Measurements from ENCODE around the gene MGMT.

The MGMT gene

DNA sequence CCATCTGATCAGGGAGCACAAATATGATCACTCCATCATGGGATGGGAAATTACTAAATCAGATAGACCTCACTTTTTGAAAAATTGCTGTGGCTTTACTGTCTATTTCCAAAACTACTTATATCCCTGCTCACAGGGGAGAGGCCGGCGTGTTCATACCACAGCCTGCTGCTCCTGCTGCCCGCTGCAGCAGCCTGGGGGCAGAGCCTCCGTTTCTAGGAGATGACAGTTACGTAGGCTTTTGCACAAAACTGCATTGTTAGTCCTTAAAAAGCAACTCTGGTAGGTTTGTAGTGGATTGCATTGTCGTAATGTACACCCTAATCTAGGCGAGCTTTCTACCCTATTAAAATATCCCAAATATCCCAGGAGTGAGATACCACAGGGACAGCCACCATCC lies 293.4 kb downstream of the MGMT start:
- DNase-seq (ENCODE audit: low read depth) = no peak

DNA sequence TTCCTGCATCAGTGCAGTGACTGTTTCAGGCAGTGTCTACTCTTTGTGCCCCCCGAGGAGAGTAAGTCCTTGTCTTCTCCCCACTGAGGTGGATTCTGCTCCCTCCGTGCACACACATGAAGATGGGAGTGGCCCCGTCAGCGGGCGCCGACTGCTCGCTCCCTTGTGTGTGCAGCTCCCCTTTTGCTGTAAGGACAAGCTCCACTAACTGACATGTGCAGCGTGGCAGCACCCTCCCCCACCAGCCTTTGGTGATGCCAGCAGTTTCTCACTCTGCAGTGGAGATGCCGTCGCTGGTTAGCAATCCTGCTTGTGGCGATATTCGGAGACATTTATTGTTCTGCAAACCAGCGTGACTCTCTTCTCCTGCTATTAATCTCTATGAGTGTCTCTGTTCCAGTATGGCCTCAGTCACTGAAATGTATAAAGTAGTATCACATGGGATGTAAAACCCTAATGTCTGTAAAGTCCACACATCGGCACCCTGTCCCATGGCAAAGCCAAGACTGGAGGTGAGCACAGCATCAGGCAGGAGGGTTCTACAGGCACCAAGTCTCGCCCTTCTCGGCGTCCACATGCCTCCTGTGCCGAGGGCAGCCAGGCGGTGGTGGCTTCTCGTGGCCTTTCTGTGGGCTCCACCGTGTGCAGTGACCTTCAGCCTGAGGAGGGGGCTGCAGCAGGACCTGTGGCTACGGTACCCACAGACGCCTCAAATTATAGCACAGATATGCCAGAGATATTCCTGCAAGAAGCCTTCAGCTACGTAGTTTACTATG lies 294.3 kb downstream of the MGMT start:
- no peak for DNase-seq (ENCODE audit: low read depth)

GRCh38 chr10:129761981-129762956 lies 295.2 kb downstream of the MGMT start:
- DNase-seq (ENCODE audit: low read depth) = no peak

- DNase-seq (ENCODE audit: low read depth) = no peak
Measured at GRCh38 chr10:129764011-129764900, 297.2 kb downstream of the MGMT start.

- DNase-seq (ENCODE audit: low read depth) = no peak
Measured at GRCh38 chr10:129764901-129765663, 298.0 kb downstream of the MGMT start.

- DNase-seq (ENCODE audit: low read depth) = no peak
Measured at GRCh38 chr10:129765664-129766550, 298.9 kb downstream of the MGMT start.

DNA sequence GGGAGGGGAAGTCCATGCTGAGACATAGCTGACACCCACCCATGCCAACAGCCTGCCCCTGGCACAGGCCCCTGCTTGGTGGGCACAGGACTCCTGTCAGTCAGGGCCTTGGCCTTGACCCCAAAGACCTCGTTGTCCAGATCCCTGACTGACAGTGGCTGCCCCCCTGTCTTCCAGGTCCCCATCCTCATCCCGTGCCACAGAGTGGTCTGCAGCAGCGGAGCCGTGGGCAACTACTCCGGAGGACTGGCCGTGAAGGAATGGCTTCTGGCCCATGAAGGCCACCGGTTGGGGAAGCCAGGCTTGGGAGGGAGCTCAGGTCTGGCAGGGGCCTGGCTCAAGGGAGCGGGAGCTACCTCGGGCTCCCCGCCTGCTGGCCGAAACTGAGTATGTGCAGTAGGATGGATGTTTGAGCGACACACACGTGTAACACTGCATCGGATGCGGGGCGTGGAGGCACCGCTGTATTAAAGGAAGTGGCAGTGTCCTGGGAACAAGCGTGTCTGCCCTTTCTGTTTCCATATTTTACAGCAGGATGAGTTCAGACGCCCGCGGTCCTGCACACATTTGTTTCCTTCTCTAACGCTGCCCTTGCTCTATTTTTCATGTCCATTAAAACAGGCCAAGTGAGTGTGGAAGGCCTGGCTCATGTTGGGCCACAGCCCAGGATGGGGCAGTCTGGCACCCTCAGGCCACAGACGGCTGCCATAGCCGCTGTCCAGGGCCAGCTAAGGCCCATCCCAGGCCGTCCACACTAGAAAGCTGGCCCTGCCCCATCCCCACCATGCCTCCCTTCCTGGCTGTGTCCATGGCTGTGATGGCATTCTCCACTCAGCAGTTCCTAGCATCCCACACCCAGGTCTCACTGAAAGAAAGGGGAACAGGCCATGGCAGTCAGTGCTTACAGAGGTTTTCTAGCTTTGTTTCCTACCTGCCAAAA lies 299.8 kb downstream of the MGMT start:
- DNase-seq (ENCODE audit: low read depth) = no peak

DNA sequence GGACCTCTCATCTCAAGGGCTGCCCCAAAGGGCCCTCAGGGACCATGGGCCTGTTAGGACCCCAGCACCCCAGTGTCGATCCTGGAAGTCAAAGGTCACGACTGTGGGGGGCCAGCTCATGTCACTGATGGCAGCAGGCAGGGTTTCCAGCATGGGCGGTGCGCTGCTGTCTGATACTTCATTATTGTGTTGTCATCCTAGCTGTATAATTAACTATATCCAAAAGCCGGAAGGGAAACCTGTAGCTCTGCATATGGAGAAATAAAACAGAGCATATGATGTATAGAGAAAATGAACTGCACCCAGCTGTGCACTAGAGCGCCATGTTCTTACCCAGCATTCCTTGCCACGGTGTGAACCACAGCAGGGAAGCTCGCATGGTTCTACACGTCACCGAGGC lies 300.7 kb downstream of the MGMT start:
- no peak for DNase-seq (ENCODE audit: low read depth)

GRCh38 chr10:129768437-129769355 lies 301.7 kb downstream of the MGMT start:
- no peak for DNase-seq (ENCODE audit: low read depth)

- DNase-seq (ENCODE audit: low read depth) = no peak
Measured at GRCh38 chr10:129769381-129770116, 302.5 kb downstream of the MGMT start.

DNA sequence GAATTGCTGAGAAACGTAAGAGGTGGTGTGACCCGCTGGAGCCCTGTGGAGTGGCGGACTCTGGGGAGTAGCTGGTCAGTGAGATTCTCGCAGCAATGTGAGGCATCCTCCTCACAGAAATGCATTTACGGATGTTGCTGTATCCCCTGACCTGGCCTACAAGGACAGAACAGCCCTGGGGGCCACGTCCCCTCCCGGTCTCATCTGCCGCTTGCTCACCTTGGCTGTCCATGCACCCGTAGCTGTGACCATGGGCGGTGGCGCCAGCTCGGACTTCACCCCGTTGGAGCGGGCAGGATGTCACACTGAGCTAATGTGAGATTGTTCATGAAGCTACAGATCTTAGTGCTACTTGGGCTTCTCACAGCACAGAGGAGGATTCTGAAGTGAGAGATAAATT lies 303.2 kb downstream of the MGMT start:
- no peak for DNase-seq (ENCODE audit: low read depth)

GRCh38 chr10:129771024-129771423 lies 304.0 kb downstream of the MGMT start:
- DNase-seq (ENCODE audit: low read depth) = no peak

- DNase-seq (ENCODE audit: low read depth) = no peak
Measured at GRCh38 chr10:129771576-129771975, 304.5 kb downstream of the MGMT start.

- no peak for DNase-seq (ENCODE audit: low read depth)
Measured at GRCh38 chr10:129771991-129772431, 305.0 kb downstream of the MGMT start.

- no peak for DNase-seq (ENCODE audit: low read depth)
Measured at GRCh38 chr10:129772468-129773358, 305.7 kb downstream of the MGMT start.

DNA sequence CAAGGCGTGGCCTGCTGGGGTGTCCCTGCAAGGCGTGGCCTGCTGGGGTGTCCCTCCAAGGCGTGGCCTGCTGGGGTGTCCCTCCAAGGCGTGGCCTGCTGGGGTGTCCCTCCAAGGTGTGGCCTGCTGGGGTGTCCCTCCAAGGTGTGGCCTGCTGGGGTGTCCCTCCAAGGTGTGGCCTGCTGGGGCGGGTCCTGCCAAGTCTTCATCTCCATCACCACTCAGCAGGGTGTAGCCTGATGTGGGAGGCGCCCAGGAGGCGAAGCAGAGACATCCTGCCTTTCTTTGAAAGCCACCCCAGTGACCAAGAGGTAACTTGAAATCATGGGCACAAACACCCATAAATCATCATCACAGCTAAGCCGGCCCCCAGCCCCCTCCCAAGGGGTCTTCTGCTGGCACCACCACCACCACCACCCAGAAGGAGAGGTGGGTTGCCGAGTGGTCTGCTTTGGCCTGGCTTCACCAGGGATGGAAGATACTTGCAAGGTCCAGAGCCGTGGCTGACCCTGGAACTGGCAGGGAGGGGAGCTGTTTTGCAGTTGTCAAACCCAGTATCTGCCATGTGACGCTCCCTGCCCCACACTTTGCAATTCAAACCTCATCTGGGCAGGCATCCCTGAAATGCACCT lies 306.4 kb downstream of the MGMT start:
- DNase-seq (ENCODE audit: low read depth) = no peak

Data from EH (cell line).